HG03135 (cell line): Measurements from ENCODE around the gene ANKRD39.
A peak's percentile ranks its signal among the peaks of the same experiment; 100 is the strongest.
"Not testable (repeated sequence)": the region's sequence is repeated elsewhere in the genome, so short reads cannot be mapped to it uniquely, and the experiment has no call there.

Experiments
- ATAC-seq: cut with Tn5 transposase; IDR thresholded peaks from one replicate; pipeline ENCODE4 v1.9.1; 2021; ENCODE audit warnings: mild to moderate bottlenecking, moderate library complexity; ENCODE audit not compliant: unreplicated experiment

The ANKRD39 gene

DNA sequence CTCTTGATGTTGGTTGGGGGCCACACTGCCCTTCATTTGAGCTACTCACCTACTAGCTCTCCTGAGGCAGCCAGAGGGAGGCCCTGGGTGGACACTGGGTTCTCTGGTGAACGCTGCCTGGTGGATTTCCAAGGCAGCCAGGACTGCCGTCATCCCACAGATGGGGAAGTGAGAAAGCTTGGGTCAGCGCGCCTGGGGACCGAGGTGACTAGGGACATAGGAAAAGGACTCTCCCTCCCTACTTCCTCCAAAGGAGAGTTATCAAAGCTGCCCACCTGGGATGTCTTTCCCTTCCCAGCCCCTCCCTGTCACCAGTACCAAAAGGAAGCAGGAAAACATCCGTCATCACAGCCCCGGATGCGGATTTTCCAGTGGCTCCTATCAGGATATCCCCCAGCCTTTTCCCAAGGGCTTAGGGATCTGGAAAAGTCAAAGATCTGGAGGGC is 15.9 kb upstream of the ANKRD39 start:
- ATAC-seq, result no peak

DNA sequence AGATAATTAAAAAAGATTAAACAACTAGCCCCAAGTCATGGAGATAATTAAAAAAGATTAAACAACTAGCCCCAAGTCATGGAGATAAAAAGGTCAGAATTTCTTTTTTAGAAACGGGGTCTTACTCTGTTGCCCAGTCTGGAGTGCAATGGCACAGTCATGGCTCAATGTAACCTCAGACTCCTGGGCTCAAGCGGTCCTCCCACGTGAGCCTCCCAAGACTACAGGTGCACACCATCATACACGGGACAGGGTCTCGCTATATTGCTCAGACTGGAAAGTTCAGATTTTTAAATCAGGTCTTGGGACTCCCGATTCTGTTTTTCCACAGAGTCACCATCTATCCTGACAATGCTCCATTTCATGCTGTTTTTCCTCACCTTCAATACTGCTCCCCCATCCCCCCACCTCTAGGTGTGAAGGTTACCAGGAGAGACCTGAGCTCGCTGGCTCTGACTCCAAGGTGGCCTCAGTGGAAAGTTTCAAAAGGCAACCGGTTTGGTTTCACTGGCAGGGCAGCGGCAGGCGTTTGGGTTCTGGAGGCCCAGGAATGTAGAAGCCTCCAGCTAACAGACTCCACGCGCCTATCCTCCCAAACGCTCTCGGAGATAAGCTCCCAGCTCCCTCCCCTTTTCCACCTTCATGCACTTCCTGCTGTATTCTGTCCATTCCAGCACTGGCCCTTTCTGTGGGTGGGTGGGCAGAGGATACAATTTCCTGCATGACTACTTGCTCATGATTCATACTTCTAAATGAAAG is 15.0 kb upstream of the ANKRD39 start:
- ATAC-seq, result no peak

DNA sequence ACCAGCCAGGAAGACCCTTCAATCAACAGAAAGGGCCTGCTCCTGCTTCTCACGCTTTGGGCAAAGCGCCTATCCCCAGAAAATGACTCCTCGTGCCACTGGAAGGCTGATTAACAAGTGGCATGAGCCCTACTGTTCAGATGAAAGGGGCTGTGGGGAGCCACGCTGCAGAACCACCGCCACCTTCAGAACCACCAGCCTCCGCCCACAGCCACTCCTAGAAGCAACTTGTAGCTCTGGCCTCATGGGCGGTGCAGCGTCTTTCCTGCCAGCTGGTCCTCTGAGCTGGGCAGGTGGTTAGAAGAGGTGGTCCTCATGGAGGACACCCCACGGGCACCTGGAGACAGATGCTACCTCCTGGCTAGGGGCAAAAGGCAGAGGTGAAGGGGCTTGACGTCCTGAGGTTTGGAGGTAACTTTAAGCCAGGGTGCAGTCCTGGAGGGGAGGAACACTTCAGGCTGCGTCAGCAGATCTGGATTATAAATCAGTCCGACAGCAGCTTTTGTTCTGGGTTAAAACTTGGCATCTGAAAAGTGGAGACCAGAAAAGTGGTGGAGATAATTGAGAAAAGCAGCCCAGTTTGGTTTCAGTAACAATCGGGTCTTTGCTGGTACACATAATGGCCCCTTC is 12.9 kb upstream of the ANKRD39 start:
- no peak for ATAC-seq

DNA sequence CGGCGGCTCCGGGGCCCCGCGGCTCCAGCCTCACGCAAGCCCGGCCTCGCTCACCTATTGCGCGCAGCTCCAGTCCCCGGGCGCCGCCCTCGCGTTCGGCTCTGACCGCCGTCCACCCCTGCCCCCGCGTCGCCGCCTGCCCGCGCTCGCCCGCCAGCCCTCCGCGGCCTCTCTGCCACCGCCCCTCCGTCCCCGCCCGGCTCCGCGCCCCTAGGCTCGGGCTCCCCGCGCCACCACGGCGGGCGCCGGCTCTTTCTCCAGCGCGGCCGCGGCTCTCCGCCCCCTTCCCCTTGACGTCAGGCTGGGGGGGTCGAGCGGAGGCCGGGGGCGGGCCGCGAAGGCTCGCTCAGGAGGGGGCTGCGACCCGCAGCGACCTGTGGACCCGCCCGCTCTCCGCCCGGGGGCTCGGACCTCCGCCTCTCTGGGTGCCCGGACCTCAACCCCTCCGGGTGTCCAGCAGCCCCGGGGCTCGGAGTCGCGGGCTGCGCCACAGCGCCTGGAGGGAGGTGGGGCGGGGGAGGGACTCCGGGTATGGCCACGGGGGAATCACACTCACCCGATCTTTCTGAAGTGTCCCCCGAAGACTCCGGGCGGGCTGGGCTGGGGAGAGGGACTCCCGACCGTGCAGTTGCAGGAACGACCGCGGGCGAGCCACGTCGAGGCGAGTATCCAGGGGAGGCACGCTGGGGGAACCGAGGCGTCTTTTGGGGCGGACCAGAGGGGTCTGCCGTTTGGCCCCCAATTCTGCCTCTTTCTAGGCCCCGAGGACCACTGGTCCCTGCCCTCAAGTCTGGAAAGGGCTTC is 12.2 kb upstream of the ANKRD39 start, which contains the start of gene SEMA4C:
Gene SEMA4C (minus strand): TSS at position 259 of the 804 bp plus-strand sequence. CDS start 2,194 bp downstream, outside the sequence.
- no peak for ATAC-seq

DNA sequence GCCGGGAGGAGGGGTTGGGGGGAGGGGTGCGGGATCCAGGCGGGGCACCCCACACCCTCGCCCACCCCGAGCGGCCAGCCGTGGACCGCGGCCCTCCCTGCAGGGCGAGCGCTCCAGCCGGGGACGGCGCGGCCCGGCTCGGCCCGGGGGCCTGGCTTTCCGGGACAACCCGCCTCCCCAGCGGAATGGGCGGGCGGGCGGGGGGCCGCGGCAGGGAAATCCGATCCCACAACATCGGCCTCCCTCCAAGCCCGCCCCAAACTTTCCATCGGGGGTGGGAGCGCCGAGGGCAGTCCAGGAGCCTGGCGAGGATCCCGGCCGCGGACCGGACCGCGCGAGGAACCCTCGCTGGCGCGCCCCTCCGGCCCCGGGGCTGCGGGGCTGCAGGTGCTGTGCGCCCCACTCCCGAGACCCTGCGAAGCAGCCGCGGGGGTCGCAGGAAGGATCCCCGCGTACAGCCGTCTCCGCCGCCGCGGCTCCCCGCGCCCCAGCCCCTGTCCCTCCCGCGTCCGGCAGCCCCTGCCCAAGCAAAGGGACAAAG is 11.5 kb upstream of the ANKRD39 start:
- ATAC-seq, result peak; percentile 14

DNA sequence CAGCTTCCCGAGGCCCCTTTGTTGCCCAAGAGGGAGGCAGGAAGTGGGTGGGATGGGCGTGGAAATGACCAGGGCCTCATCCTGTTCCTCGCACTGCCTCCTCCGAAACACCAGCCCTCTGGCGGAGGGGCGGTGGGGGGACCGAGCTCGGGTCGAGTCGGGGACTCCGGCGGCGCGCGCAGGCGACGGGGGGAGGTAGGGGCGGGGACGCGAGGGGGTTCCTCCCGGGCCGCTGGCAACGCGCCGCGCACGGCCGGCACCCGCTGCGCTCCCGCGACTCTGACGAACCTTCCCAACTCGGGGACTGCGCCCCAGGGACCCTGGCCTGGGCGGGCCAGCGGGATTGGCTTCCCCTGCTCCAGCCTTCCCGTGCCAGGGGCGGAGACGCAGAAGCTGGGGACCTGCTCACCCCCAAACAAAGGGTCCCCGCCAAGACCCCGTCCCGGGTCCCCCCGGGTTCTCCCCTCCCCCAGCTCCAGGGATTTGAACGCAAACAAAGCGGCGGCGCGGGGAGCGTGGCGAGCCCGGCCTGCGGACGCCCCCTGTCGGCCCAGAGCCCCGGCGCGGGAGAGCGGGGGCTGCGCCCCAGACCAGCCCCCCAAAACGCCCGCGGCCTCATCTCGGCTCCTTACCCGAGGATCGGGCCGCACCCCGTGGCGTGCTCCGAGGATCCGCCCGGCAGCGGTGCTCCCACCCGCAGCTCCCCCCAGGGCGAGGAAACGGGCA is 10.9 kb upstream of the ANKRD39 start:
- ATAC-seq, result peak; percentile 36

DNA sequence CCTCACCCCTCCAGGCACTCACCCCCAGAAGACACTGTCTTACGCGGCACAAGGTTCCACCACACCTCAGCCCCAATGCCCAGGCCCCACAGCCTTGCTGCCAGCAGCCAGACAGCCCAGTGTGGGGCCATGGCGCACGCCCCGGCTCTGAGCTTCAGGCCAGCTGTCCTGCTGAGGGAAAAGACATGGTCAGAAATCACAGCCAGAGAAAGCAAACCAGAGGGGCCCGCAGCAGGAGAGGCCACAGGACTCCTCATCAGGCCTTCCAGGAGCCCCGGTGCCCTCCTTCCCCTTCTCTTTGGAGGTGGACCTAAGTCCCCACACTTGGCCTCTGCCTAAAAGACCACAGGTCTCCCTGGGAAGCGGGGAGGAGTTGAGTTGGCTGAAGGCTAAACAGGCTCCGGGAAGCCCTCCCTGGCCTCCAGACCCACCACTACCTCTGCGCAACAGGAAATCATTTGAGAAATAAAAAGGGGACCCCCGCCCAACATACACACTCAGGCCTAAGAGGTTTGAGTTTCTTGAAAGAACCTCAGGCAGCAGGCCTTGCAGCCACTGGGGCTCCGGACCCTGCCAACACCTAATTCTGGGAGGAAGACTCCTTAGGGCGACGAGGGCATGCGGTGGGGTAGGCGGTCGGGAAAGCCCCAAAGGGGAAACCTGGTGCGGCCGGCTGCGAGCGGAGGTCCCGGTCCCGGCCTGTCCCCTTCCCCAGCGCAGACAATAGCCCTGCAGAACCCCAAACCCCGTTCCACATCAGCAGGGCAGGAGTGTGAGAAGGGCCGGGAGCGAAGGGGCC is 10.1 kb upstream of the ANKRD39 start:
- peak; percentile 9 for ATAC-seq

DNA sequence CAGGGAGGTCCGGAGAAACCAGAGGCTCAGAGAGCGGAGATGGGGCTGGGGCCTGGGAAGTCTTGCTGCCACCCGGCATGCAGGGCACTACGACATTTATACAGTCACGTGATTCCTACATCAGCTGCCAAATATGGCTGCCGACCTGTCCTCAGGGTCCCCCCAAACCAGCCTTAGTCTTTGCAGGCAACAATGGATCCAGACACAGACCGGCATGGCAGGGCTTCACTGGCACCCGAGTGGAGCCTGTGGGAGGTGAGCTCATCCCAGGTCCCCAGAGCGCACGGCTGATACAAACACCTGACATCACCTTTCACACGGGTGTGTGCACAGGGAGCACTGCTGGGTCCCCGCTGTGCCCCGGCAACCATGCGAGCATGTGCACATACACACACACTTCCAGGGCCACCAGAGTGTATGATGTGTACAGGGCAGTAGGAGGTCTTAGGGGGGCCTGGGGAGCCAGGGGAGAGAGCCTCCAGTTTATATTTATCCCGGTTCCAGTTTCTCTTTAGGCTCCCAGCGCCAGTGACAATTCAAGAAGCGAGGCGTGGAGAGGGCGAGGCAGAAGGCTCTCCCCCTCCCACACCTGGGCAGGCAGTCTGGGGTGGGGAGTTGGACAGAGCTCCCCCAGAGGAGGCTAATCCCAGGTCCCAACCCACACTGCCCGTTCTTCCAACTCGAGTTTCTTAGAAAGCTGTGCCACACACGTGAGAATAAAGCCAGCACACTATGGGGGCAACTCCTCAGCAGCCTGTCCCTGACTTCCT is 9.4 kb upstream of the ANKRD39 start:
- no peak for ATAC-seq

DNA sequence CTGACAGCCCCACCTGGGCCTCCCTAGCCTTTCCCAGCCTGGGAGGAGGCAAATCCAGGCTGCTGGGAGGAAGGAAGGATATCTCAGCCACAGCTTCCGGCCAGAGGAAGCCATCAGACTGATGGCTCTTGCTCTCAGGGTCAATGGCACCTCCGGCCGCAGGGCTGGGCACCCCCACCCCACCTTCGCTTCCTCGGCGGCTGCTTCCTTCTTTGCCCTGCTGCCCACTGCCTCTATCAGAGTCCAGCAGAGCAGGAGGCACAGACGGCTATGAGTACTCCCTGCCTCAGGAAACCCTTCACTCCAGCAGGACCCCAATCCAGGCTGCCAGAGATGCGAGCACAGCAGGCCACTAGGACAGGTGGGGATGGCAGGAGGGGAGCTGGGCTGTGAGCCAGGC is 8.8 kb upstream of the ANKRD39 start:
- no peak for ATAC-seq

DNA sequence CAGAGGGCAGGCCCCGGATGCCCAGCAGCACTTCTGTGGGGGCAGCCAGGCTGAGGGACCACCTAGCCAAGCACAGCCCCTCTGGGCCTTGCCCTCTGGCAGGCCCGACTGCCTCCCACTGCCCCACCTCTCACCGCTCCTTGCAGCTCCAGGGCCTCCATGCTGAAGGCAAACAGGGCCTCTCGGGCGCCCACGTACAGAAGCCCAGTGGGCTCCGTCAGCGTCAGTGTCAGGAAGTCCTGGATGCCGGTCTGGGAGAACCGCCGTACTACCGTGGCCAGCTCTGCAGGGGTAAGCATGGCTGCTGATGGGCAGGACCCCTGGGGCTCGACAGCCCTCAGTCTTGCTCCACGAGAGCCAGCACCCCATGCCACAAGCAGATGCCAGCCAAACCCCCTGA is 8.3 kb upstream of the ANKRD39 start:
- ATAC-seq, result no peak

DNA sequence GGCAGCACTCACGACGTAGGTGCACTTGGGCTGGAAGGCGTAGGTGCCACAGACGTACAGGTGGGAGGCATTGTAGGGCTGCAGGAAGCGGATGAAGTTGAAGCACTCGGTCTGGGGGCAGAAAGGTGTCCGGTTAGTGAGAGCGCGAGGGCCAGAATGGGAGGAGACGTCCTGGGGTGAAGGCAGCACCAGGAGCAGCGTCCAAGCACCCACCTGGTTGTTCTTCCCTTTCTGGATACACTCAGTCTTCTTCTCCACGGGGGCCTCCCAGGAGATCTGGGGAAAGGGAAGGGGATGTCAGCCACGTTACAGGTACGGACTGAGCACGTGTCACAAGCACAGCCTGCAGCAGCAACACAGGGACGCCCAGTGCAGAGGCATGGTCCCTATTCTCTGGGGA is 7.8 kb upstream of the ANKRD39 start:
- ATAC-seq, result no peak

DNA sequence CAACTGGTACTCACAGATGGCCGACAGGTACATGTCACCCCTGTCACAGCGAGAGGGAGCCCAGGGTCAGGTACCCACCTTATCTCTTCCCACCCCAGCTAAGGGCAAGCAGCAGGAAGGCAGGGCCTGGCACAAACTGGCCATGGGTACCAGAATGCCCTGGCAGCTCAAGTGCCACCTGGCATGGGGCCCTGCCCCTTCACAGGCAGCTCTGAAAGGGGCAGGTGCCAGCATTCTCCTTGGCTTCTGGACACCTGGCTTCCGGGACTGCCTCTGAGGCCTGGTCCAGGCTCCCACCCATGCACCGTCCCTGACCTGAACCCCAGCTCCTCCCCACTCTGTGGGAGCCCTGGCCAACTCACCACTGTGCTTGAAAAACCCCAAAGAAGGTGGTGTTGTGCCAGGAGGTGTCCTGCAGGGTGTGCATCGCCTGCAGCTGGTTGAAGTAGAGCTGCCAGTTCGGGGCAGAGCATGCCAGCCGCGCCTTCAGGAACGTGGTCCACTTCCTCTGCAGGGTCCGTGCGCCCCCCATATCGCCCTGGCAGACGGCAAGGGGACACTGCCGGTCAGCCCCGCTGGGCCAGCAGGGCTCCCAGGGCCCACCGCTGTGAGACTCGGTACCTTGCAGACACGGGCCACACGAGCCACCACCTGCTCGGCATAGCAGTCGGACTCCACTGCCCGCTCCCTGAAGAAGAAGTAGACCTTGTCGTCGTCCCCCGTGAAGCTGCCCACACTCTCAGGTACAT is 6.7 kb upstream of the ANKRD39 start:
- no peak for ATAC-seq

DNA sequence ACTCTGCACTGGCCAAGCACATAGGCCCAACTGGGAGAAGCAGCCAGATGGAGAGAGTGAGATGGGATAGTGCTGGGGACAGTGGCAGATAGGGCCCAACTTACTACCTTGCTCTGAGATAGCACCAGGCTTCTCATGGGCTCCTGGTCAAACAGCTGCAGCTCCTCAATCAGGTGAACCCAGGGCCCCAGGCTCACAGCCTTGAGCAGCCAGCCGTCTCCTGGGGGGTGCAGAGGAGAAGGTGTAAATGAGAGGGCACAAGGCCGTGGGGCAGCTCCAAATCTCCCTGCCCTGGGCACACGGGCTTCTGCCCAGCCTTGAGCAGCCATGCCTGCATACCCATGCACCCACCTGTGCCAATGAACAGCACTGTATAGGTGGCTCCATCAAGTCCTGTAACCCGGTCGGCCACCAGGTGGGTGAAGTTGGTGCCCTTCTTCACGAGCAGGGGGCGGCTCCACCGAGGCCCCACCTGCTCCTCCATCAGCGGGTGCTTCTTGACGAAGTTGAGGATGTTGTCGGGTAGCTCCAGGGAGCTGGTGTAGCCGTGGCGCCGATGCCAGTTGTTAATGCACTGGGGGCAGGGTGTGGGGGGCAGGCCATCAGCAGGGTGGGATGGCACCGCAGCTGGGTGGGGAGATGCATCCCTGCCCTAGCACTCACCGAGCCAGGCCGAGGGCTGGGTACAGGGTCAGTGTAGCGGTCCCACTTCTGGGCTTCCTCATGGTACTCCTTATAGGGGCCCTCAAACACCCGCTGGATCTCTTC is 5.9 kb upstream of the ANKRD39 start:
- ATAC-seq, result no peak

DNA sequence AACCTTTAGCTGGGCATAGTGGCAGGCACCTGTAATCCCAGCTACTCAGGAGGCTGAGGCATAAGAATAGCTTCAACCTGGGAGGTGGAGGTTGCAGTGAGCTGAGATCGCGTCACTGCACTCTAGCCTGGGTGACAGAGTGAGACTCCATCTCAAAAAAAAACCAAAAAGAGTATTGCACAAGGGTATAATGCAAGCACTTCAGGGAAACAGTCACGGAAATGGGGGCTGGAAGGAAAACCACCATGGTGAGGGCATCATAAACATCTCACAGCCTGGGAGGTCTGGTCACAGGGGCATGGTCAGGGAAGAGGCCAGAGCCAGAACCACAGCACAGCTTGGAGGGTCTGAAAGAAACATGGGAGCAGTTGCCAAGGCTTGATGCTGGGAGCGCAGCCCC is 5.2 kb upstream of the ANKRD39 start:
- ATAC-seq, result not testable (repeated sequence)

DNA sequence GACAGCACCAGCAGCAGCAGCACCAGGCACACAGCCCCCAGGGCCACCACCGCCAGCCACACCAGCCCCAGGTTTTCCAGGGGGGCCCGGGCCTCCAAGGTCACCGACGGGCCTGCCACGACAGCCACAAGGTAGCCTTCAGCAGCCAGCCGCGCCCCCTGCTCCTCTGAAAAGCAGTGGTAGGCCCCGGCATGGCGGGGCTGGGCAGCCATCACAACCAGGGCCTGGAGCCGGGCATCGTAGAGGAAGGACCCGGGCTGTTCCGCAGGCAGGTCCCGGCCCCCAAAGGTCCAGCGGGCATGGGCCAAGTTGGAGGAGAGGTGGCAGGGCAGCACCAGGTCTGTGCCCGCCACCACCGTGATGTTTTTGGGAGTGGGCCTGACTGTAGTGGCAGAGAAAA is 3.3 kb upstream of the ANKRD39 start:
- ATAC-seq, result no peak

DNA sequence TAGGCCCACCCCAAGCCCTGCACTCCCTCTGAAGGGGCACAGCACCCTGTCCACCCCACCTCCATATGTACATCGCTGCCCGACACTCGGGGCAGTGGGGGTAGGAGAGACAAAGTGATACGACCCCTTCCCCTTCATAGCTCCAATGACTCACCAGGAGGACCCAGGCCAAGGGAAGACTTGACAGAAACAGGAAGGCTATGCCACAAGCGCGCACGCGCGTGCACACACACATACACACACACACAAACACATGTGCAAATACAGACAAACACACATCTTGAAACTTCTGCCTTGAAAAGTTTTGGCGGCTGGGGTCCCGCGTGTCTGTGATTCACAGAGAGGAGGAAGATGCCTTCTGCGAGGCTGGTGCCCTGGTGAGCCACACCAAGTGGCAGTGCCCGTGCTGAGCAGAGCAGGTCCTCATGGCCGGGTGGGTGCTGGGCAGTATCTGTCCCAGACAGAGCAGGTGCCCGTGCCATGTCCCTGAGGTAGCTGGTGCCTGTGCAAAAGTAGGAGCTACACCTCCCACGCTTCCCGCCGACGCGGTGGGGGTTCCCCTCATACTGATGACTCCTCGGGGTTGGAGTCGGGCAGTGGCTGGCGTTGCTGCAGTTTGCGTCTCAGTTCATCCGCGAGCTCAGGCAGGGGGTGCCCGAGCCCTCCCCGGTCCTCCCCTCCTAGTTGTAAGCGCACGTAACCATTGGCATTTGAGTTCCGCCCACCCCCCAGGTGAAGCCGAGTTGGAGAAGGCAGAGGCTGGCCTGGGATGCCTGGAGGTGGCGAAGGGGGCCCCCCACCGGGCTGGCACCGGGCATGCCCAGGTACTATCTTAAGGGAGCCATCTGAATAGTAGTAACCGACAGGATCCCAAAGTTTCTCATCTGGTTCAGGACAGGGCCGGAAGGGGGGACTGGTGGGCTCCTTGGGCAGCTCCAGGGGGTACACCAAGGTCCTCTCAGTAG is 2.5 kb upstream of the ANKRD39 start:
- no peak for ATAC-seq

DNA sequence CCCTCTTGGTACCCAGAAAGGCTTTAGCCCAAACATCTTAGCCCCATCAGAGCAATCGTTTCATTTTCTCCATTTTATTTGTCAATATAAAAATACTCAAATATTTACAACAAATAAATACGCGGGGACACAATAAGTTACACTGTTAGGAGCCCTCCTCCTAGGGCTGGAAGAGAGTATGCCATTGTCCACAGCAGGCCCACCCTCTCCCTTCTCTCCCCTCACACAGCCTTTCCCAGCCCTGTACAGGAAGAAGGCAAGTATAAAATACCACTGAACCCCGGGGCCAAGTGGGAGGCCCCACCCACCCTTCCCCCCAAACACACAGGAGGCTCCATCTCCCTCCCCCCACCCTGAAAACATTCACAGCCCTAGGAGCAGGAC is 1.9 kb upstream of the ANKRD39 start:
- ATAC-seq, result no peak
